ENCODE measurements around the gene CCT3.
"Not testable (repeated sequence)": the region's sequence is repeated elsewhere in the genome, so short reads cannot be mapped to it uniquely, and the experiment has no call there.

Gene CCT3

GRCh38 chr1:156373546-156373945 is 35.5 kb upstream of the CCT3 start:
- peaks cover 60% of the 10 kb centered on the region for H3K27me3 Mint-ChIP-seq

DNA sequence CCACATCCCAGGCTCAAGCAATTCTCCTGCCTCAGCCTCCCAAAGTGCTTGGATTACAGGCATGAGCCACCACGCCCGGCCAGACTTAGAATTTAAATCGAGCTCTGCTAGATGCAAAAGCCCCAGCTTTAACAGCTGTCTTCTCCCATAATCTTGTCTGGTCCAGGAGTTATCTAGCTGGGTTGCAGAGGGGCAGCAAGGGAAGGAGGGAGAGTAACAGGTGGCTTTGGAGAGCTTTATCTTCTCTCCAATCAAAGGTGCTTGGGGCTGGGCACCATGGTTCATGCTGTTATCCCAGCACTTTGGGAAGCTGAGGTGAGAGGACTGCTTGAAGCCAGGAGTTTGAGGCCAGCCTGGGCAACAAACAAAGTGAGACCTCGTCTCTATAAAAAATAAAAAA is 34.8 kb upstream of the CCT3 start:
- H3K36me3 Mint-ChIP-seq (ENCODE audit: low read depth): no peaks in the 10 kb centered on the region
- peaks cover 4% of the 10 kb centered on the region for H3K4me1 Mint-ChIP-seq (ENCODE audit: low read depth)
- H3K9me3 Mint-ChIP-seq: no peaks in the 10 kb centered on the region
- no peak for DNase-seq
- no peak overlapping the region for H3K4me3 Mint-ChIP-seq
- peaks cover 67% of the 10 kb centered on the region for H3K27me3 Mint-ChIP-seq
- H3K27ac Mint-ChIP-seq: no peak overlapping the region

More at GRCh38 chr1:156373546-156373945, 35.5 kb upstream of the CCT3 start:
- Mint-ChIP-seq H3K36me3 (ENCODE audit: low read depth) (no peaks in the 10 kb centered on the region), H3K4me1 (ENCODE audit: low read depth) (peaks cover 4% of the 10 kb centered on the region), H3K4me3 (no peak overlapping the region), H3K9me3 (no peaks in the 10 kb centered on the region), H3K27ac (no peak overlapping the region)
- DNase-seq: no peak

- no peak for DNase-seq
- no peak overlapping the region for H3K27ac Mint-ChIP-seq
Observed at GRCh38 chr1:156372265-156372586, 34.1 kb upstream of the CCT3 start.

DNA sequence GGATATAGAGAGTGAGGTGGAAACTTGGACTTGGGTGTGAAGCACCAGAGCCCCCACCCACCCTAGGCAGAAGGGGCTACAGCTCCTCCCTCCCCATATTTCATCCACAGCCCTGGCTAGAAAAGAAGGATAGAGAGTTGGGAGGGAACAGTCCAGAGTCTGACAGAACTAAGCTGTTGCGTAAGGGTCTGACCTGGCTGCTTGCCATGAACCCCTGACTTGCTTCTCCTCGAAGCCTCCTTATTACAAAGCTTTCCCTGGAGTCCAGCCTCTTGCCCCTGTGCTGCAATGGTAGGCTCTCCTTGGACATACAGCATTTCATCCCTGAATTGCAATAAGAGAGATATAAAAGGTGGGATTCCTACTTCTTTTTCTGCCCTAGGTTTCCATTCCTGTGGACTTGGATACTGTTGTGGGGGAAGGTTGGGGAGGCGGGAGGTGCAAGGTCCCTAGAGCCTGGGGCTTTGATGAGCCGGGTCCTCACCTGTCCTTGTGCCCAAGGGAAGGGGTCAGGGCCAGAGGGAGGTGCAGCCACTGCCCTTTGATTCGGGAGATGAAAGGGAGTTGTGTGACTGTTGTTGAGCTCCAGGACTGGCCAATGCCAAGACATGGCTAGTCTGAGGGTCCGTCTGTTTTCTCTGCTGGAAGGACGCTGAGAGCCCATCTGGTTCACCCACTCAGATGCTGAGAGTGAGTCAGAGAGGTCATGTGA is 33.6 kb upstream of the CCT3 start:
- DNase-seq: no peak
- H3K27me3 Mint-ChIP-seq: peaks cover 71% of the 10 kb centered on the region
- no peak overlapping the region for H3K4me3 Mint-ChIP-seq

More at GRCh38 chr1:156372265-156372586, 34.1 kb upstream of the CCT3 start:
- H3K27me3 Mint-ChIP-seq: peaks cover 68% of the 10 kb centered on the region
- H3K4me1 Mint-ChIP-seq (ENCODE audit: low read depth): peaks cover 4% of the 10 kb centered on the region
- no peaks in the 10 kb centered on the region for H3K9me3 Mint-ChIP-seq
- no peak overlapping the region for H3K4me3 Mint-ChIP-seq
- no peaks in the 10 kb centered on the region for H3K36me3 Mint-ChIP-seq (ENCODE audit: low read depth)

DNA sequence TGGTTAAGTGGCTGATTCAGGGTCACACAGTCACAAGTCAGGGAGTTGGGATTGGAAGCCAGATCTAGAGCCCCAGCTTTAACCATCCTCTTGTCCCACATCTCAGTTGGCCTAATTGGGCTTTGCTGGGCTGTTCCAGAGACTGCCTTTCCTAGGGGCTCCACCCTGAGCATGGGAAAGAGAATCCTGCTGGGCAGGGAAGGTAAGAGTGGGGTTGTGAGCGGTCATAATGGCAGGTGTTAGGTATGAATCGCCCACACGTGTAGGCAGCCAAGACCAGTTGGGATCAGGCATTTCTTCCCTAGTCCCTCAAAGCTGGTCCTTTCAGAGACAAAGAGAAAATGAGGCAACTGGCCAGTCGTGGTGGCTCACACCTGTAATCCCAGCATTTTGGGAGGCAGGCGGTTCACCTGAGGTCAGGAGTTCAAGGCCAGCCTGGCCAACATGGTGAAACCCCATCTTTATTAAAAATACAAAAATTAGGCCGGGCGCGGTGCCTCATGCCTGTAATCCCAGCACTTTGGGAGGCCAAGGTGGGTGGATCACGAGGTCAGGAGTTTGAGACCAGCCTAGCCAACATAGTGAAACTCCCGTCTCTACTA is 31.7 kb upstream of the CCT3 start:
- not testable (repeated sequence) for DNase-seq; H3K27ac Mint-ChIP-seq; H3K4me1 Mint-ChIP-seq (ENCODE audit: low read depth); H3K9me3 Mint-ChIP-seq; H3K36me3 Mint-ChIP-seq (ENCODE audit: low read depth)
- peak overlapping the region; percentile 64 for H3K4me3 Mint-ChIP-seq
- H3K27me3 Mint-ChIP-seq: peaks cover 74% of the 10 kb centered on the region

More for the DNA sequence above, 33.6 kb upstream of the CCT3 start:
- Mint-ChIP-seq H3K9me3 (no peaks in the 10 kb centered on the region), H3K36me3 (ENCODE audit: low read depth) (no peaks in the 10 kb centered on the region), H3K4me1 (ENCODE audit: low read depth) (peaks cover 4% of the 10 kb centered on the region), H3K27ac (no peak overlapping the region)

DNA sequence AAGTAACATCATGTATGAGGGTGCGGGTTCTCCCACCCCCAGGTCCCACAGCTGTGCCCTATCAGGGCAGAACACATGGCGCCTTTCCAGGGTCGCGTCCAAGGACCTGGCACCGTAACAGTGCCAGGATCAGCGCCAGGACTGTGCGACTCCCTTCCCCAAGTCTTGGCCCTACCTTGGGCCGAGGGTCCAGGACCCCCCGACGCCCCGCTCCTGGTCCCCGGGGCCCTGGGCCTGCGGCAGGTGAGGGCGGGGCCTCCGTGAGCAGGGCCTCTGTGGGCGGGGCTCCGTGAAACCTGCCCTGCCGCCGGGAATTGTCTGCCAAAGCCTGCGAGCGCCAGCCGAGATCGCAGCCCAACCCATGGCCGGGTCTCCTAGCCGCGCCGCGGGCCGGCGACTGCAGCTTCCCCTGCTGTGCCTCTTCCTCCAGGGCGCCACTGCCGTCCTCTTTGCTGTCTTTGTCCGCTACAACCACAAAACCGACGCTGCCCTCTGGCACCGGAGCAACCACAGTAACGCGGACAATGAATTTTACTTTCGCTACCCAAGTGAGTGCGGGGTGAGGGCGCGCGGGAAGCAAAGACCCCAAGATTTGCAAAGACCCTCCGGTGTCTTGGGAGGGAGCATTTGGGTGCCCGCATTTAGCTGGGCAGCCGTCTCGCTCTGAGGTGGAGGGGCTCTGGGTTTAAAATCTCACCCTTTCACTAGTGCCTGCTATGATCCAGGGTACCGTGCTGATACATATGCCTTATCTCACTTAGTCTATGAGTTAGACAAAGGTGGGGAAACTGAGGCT is 31.0 kb upstream of the CCT3 start, which contains the start of gene RHBG:
TSS of gene RHBG (plus strand) at position 323 of the 796 bp plus-strand sequence. CDS start at position 362, 39 bp downstream.
- H3K4me3 Mint-ChIP-seq: peak within 1 kb of the TSS; percentile 64
- no peak within 1 kb of the TSS for H3K27ac Mint-ChIP-seq
- peaks cover 75% of the 10 kb centered on the region for H3K27me3 Mint-ChIP-seq

DNA sequence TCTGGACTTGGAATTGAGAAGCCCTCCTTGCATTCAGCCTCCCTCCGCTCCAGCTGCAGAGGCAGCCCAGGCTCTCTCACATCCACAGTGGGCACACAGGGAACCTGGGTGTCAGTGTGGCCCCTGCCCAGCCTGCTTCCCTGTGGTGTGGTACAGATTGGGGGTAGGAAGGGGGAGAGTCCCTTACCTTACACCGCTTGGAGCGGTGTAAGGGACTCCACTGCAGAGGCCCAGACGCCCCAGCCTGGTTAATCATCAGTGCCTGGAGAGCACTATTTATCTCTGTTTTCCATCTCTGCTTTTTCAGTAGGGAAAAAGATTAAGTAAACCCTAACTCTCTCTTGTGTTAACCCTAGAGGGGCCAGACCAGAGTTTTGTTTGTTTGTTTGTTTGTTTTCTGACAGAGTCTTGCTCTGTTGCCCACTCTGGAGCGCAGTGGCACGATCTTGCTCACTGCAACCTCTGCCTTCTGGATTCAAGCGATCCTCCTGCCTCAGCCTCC is 30.1 kb upstream of the CCT3 start:
- Mint-ChIP-seq H3K4me3 (no peak overlapping the region), H3K9me3 (no peaks in the 10 kb centered on the region), H3K27me3 (peaks cover 72% of the 10 kb centered on the region), H3K27ac (no peak overlapping the region), H3K4me1 (ENCODE audit: low read depth) (peaks cover 4% of the 10 kb centered on the region), H3K36me3 (ENCODE audit: low read depth) (no peaks in the 10 kb centered on the region)
- DNase-seq: no peak

More for the DNA sequence above, 31.0 kb upstream of the CCT3 start, which contains the start of gene RHBG:
- Mint-ChIP-seq H3K9me3 (no peaks in the 10 kb centered on the region), H3K36me3 (ENCODE audit: low read depth) (no peaks in the 10 kb centered on the region), H3K4me1 (ENCODE audit: low read depth) (peaks cover 4% of the 10 kb centered on the region)
- no peak for DNase-seq

GRCh38 chr1:156367383-156368156 is 29.5 kb upstream of the CCT3 start:
- no peak overlapping the region for H3K4me3 Mint-ChIP-seq
- no peak for DNase-seq
- no peaks in the 10 kb centered on the region for H3K9me3 Mint-ChIP-seq
- no peaks in the 10 kb centered on the region for H3K36me3 Mint-ChIP-seq (ENCODE audit: low read depth)
- H3K27me3 Mint-ChIP-seq: peaks cover 66% of the 10 kb centered on the region
- no peak overlapping the region for H3K27ac Mint-ChIP-seq
- H3K4me1 Mint-ChIP-seq (ENCODE audit: low read depth): peaks cover 4% of the 10 kb centered on the region

DNA sequence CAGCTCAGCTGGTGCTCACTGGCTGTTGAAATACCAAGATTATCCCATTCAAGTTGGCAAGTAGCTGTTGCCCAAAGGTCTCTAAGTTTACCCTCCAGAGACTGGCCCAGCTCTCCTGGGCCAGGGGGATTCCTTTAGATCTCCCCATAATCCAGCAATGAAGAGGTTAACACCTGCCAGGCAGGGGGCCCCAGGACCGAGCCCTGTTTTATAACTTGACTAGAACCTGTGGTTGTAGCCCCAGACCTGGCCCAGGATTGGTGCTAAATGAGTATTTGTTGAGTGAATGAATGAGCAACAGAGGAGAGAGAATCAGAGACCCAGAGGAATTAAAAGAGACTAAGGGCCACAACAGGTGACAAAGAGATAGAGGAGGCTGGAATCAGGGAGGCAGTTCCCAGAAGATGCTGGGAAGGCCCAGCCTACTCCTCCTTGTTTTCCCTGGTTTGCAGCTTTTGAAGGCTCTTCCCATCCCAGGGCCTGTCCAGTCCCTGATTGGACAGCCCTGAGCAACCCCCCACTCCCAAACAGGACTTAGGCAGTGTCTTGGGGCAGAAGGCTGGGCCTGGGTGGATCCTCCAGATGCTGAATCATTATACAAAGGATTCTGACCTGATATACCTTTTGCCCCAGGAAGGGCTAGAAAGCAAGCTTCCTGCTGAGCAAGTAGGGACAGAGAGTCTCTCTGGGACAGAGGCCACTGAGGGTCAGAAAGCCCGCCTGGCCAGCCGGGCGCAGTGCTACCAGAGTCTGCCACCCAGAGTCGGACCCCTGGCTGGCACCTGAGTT is 28.5 kb upstream of the CCT3 start:
- no peak overlapping the region for H3K27ac Mint-ChIP-seq
- H3K36me3 Mint-ChIP-seq (ENCODE audit: low read depth): no peaks in the 10 kb centered on the region
- peaks cover 56% of the 10 kb centered on the region for H3K27me3 Mint-ChIP-seq
- no peak for DNase-seq
- no peaks in the 10 kb centered on the region for H3K9me3 Mint-ChIP-seq
- H3K4me1 Mint-ChIP-seq (ENCODE audit: low read depth): peaks cover 4% of the 10 kb centered on the region
- no peak overlapping the region for H3K4me3 Mint-ChIP-seq

DNA sequence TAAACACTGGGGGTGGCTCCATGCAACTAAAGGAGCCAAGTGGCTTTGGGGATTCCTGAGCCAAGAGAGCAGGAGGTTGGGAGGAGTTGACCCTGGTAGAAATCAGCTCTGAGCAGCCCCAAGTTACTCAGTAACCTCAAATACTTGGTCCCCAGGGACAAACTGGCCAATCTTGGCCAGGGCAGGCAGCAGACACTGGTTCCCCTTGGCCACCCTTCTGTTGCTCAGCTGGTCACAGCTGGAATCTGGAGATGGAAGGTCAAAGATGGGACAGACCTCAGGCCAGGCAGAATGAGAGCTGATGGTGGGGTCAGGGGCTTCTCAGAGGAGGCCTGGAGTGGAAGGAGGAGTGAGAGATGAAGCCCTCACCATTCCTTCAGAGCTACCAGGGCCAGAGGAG is 27.7 kb upstream of the CCT3 start:
- H3K4me3 Mint-ChIP-seq: no peak overlapping the region
- no peak overlapping the region for H3K27ac Mint-ChIP-seq
- DNase-seq: no peak
- H3K36me3 Mint-ChIP-seq (ENCODE audit: low read depth): no peaks in the 10 kb centered on the region
- H3K27me3 Mint-ChIP-seq: peaks cover 49% of the 10 kb centered on the region
- peaks cover 4% of the 10 kb centered on the region for H3K4me1 Mint-ChIP-seq (ENCODE audit: low read depth)
- no peaks in the 10 kb centered on the region for H3K9me3 Mint-ChIP-seq

DNA sequence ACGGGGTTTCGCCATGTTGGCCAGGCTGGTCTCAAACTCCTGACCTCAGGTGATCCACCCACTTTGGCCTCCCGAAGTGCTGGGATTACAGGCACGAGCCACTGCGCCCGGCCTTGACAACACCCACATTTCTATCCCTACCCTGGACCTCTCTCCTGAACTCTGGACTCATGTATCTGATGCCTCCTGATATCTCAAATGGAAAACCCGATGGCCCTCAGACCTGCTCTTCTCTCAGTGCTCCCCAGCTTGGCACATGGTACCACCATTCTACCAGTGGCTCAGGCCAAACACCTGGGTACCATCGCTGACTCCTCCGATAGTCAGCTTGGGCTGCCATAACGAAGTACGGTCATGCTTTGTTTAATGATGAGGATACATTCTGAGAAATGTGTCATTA is 22.4 kb upstream of the CCT3 start:
- DNase-seq: no peak
- Mint-ChIP-seq H3K36me3 (ENCODE audit: low read depth) (no peaks in the 10 kb centered on the region), H3K27ac (no peak overlapping the region), H3K9me3 (no peaks in the 10 kb centered on the region), H3K4me3 (no peak overlapping the region), H3K27me3 (peaks cover 36% of the 10 kb centered on the region), H3K4me1 (ENCODE audit: low read depth) (peaks cover 17% of the 10 kb centered on the region)

DNA sequence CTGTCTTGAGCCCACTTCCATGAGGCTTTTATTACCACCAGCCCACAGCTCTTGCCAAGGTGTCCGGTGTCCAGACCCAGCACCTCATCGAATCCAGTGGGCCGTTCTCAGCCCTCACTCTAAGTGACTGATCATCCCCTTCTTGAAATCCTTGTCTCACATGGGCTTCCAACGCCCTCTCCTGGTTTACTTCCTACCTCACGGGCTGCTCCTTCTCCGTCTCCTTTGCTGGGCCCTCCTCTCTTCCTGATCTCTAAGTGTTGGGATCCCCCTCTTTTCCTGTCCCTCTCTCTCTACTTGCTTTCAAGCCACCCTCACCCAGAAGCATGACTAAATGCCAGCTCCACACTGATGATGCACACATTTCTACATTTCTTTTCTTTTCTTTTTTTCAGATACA is 21.9 kb upstream of the CCT3 start:
- no peaks in the 10 kb centered on the region for H3K36me3 Mint-ChIP-seq (ENCODE audit: low read depth)
- H3K9me3 Mint-ChIP-seq: no peaks in the 10 kb centered on the region
- no peak for DNase-seq
- no peak overlapping the region for H3K27ac Mint-ChIP-seq
- H3K4me1 Mint-ChIP-seq (ENCODE audit: low read depth): peaks cover 17% of the 10 kb centered on the region
- H3K4me3 Mint-ChIP-seq: no peak overlapping the region
- H3K27me3 Mint-ChIP-seq: peaks cover 31% of the 10 kb centered on the region

GRCh38 chr1:156359249-156359648 is 21.2 kb upstream of the CCT3 start:
- no peak overlapping the region for H3K4me3 Mint-ChIP-seq
- peaks cover 25% of the 10 kb centered on the region for H3K27me3 Mint-ChIP-seq
- H3K36me3 Mint-ChIP-seq (ENCODE audit: low read depth): no peaks in the 10 kb centered on the region
- H3K4me1 Mint-ChIP-seq (ENCODE audit: low read depth): peaks cover 17% of the 10 kb centered on the region
- H3K27ac Mint-ChIP-seq: no peak overlapping the region
- H3K9me3 Mint-ChIP-seq: no peaks in the 10 kb centered on the region
- DNase-seq: no peak
